NCI-H146 (cell line): Measurements from ENCODE around the gene SOX6.

Experiments
- DNase-seq: peaks from one replicate; lab custom pipeline; 2025; lab: John Stamatoyannopoulos, UW

Gene SOX6

DNA sequence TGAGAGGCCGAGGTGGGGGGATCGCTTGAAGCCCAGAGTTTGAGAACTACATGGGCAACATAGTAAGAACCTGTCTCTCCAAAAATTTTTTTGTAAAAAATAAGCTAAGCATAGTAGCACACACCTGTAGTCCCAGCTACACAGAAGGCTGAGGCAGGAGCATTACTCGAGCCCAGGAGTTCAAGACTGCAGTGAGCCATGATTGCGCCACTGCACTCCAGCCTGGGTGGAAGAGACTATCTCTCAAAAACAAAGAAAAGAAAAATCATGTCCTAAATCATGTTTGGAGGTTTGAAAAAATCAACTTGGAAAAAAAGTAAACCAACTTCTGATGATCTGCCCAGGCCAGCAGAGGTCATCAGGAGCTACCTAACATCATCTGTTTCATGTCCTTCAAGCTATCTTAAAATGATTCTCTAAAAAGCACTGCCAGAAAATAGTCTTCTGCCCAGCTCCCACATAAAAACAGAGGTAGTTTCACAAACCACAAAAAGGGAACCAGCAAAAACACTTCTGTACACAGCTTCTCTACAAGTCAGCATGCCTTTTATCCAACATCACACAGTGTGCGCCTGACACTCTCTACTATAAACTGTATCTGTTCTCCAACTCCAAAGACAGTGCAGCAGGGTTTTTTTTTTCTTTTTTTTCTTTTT, 165.0 kb downstream of the SOX6 start:
- no peak for DNase-seq

- DNase-seq = no peak
Observed at GRCh38 chr11:16186680-16187079, 169.7 kb downstream of the SOX6 start.

- DNase-seq = no peak
Observed at GRCh38 chr11:16185042-16185441, 171.3 kb downstream of the SOX6 start.

- DNase-seq = peak; percentile 50
Observed at GRCh38 chr11:16184588-16184987, 171.8 kb downstream of the SOX6 start.

DNA sequence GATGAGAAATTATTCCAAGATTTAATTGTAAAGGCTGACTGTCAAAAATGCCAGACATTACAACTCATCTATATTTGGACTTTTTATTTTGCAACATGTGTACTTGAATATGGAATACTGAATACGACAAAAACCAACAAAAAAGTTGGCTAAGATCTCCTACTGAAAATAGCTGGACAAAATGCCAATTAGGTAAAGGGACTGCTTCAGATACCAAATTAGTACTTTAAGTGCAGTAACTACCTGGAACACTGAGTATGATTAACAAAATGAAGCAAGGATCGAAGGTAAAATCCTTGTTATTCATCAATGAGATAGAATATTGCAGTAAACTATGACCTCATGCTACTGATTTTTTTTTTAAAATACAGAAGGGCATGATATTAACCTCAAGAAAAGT, 173.8 kb downstream of the SOX6 start:
- DNase-seq = no peak

DNA sequence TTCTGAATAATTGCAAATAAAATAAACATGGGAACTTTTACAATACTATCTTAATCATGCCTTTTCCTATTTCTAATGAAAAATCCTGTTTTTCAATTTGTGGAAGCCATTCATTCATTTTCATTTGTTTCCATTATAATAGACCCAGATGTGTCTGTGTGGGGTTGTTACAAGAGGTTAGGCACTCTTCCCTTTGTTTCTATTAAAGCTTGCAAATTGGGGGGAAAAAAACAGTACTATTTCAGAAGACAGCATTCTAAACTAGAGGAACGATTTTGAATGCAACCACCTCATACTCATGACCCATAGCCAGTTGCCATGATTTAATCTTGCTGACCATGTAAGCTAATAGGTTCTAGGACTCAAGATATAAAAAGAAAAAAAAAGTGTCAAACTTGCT, 175.5 kb downstream of the SOX6 start:
- no peak for DNase-seq

DNA sequence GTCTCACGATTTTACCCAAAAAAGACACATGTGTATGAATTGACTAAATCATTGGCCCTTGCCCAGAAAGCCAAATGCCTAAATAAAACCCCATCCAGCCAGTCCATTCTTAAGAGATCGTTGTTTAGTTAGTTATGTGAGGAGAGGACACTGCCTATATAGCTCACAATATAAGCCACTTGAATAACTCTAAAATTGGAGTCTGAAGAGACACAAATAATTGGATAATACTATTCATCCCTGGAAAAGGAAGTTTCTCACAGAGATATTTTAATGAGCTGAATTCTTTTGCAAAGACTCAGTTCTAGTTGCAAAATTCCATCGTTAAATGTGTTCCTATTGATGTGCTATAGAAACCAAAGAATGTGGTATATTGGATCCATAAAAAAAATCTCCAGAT, 176.7 kb downstream of the SOX6 start:
- DNase-seq = no peak

GRCh38 chr11:16178273-16178672, 178.1 kb downstream of the SOX6 start:
- DNase-seq = no peak

- no peak for DNase-seq
Observed at GRCh38 chr11:16177688-16178087, 178.7 kb downstream of the SOX6 start.

- no peak for DNase-seq
Observed at GRCh38 chr11:16173798-16174197, 182.5 kb downstream of the SOX6 start.

DNA sequence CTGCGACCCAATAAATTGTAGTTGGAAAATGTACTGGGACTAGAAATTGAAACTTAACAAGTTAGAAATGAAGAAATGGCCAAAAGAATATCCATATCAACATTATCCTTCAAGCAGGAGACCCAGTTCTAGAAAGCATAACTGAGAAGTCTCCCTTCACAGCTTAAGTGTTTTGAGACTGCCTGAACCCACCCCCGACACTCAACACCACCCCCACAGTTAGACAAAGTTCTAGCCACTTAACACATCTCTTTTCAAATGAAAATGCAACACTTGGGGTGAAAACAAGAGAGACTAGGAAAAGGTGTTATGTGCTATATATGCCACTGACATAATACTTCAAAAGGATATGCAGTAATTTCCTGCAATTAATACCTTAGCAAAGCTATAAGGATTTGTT, 184.5 kb downstream of the SOX6 start:
- no peak for DNase-seq

DNA sequence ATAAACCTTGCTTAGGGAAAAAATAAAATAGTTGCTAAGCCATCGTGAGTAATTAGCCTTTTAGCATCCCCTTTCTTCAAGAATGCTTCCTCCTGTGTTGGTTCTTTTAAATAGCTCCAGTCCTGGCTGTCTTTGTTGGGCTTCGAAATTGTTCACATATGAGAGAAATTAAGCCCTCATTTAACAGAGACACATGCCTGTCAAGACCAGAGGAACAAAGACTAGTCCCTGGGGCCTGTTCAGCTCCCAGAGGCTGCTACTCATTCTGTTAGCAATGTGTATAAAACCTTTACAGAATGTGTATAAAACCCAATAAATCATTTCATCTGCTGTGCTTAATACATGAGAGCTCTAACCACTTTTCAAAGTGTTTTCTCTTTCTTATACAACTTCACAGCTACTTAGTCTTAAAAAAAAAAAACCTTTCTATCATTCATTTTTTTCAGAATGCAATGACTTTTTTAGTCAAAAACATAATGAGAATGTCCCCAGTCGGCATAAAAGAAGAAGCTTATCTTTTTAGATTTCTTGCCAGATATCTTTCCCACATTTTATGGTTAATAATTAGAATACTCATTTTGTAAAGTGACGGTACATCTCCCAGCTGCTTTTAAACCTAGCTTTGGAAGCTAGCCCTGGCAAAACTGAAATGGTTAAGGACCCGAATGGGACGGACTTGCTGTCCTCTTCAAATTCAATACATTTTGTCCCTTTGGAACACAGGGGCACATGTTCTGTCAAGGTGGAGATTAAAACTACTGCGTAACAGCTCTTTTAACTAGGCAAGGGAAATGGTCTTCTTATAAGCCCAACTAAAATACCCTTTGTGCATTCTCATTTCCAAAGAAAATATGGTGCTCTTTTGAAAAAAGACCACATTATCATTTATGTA, 186.1 kb downstream of the SOX6 start:
- no peak for DNase-seq

DNA sequence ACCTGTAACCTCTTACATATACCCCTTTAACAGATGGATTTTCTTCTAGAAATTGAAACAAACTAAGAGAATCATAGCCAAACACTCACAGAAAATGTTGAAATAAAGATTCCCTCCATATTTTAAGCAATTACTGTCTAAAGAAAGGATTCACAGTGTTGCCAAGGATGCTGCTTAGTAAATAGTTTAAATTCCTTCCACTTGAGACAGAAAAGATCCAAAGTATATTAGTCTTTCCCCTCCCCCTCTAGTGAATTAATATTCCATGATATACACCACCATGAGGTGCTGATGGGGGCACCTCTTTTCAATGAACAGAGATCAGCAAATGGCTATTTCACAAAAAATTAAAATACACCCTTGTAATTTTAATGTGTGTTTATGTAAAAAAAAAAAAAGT, 186.8 kb downstream of the SOX6 start:
- no peak for DNase-seq

DNA sequence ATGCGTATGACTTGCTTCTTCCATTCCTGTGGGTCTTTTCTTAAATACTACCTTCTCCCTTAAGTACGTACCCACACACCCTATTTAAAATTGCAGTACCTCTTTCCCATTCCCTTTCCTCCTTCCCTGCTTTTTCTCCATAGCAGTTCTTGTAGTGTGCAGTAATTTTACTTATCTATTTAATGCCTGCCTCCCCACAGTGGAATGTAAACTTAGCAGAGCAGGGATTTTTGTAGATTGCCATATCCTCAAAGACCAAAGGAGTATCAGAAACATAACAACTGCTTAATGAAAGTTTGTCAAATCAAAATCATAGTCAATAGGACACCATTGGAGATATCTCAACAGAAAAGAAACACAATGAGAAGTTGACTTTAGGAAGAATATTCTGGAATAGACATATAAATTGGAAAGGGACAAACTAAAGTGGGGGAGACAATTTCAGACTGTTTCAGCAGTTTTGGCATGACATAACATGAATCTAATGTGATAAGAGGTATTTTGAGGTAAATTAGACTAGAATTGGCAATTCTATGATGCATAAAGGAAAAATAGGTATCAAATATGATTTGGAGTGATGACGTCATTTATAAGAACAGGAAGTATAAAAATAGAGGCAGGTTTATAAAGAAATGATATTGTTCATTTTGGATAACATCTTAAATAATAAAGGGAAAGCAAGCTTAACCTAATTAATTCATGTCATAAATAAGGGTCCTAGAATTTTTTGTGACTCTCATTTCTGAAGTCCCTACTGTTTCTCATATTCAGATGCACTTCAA, 188.4 kb downstream of the SOX6 start:
- DNase-seq = no peak

GRCh38 chr11:16166571-16166970, 189.8 kb downstream of the SOX6 start:
- DNase-seq = no peak

DNA sequence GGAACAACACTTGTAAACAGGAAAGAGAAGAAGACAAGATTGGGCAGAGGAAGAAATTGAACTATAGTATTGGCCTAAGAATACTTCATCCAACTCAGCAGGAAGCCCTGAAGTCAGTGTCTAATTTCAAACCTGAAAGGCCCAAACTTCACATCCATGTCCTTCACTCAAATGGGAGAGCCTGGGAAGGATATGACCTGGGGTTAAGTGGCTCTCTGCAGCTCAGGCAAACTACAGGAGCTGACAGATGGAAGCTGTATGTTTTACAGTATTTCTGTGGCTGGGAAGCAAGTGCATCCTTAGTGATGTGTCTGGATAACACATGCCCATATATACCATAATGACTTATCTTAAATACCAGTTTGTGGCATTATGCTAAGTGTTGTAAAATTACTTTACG, 196.2 kb downstream of the SOX6 start:
- DNase-seq = no peak

GRCh38 chr11:16158426-16158994, 197.8 kb downstream of the SOX6 start:
- no peak for DNase-seq

GRCh38 chr11:16157327-16157726, 199.0 kb downstream of the SOX6 start:
- DNase-seq = no peak

DNA sequence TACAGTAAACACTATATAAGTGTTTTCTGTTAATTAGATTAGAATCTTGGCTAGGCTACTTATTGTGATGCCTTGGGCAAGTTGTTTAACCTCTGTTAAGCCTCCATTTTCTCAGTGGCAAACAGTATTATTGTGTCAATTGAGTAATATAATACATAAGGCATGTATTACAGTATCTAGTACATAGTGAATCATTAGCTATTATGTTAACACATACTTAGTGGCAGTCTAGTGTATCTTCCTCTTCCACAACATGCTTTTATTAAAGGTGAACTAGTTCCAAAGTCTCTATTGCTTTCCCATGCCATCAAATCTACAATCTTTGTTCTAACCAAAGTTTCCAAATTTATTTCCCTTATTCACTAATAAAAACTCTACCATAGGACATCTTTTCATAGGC, 200.9 kb downstream of the SOX6 start:
- no peak for DNase-seq

DNA sequence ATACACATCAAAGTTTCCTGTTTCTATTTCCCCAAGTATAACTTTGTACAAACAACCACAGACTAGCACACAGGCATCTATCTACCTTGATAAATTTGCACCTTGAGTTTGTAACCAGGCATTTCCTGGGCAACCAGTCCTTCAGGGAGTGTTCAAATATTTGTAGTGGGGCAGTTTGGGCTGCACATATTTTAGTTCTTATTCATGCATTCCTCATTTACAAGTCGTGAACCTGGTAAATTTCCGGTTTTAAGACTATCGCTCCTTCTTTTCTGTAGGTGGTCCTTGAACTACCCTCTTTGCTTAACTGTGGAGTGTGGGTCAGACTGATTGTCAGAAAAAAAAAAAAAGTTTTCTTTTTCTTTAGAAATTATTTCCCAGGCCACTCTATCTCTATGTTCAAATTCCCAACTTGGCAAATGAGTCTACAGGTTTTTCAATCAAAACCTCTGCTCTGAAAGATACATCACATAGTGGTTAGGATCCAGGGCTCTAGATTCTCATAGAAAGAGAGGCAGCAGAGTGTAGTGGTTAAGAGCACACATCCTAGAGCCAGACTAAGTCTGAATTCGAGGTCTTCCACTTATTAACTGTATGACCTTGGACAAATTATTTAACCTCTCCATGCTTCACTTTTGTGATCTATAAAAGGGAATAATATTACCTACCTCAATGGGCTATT, 201.5 kb downstream of the SOX6 start:
- DNase-seq = no peak

GRCh38 chr11:16153951-16154350, 202.4 kb downstream of the SOX6 start:
- no peak for DNase-seq

- DNase-seq = no peak
Observed at GRCh38 chr11:16151138-16151537, 205.2 kb downstream of the SOX6 start.
